HG03432 (cell line): ENCODE results near the gene MPZL1.
A peak's percentile ranks its signal among the peaks of the same experiment; 100 is the strongest.

Experiments
- ATAC-seq: cut with Tn5 transposase; IDR thresholded peaks from one replicate; pipeline ENCODE4 v1.9.1; 2021; ENCODE audit warnings: mild to moderate bottlenecking, moderate library complexity; ENCODE audit not compliant: unreplicated experiment

MPZL1 gene

GRCh38 chr1:167721617-167722151 is at the start of gene MPZL1:
Gene MPZL1, plus strand, starts transcription at chr1:167721982. Its CDS starts 170 bp downstream, at chr1:167722152.
- peak; percentile 92 for ATAC-seq

DNA sequence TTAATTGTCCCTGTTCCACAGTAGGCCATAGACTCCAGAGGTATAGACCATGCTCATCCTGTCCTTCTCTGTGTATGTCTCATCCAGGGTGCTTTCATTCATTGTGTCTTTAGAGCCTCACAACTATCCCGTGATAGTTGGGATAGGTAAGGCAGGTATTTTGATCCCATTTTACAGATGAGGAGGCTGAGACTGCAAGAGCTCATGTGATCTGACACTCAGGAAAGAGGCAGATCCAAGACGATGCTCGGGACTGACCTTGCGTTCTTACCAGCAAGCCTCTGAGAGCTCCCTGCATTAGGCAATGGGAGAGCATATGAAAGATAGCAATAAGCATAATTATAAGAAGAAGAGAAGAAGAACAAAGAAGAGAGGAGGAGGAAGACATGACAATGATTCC is 49.0 kb upstream of the MPZL1 start:
- no peak for ATAC-seq

DNA sequence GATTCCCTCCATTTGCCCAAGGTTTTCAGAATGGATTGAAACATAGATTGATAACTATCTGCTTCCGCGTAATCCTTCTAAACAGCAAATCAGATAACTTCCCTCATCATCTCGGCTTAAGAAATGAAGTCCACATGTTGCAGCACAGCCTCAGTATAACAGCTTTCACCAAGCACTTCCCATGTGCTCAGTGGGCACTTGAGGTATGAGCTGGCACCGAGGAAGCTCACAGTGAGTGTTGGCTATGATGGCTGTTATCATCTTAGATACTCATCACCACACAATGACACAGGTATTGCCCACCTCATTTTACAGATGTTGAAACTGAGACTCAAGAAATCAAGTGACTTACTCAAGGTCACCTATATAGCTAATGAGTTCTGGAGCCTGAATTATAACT is 48.5 kb upstream of the MPZL1 start:
- ATAC-seq, result no peak

- no peak for ATAC-seq
These were observed 47.6 kb upstream of the MPZL1 start for GRCh38 chr1:167674156-167674555.

DNA sequence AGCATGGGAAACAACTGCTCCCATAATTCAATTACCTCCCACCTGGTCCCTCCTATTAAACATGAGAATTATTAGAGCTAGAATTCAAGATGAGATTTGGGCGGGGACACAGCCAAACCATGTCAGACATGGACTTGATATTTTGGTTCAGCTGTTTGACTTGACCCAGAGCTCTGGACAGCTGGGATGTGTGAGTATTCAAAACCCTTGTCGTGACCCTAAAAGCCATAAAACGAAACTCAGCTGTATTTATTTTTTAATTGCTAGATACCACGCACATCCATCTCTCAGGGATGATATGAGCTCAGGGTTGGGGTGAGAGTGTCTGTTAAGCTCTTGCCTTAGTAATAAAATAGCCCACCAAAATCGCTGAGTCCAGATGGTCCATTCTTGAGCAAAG is 46.3 kb upstream of the MPZL1 start:
- ATAC-seq, result no peak

DNA sequence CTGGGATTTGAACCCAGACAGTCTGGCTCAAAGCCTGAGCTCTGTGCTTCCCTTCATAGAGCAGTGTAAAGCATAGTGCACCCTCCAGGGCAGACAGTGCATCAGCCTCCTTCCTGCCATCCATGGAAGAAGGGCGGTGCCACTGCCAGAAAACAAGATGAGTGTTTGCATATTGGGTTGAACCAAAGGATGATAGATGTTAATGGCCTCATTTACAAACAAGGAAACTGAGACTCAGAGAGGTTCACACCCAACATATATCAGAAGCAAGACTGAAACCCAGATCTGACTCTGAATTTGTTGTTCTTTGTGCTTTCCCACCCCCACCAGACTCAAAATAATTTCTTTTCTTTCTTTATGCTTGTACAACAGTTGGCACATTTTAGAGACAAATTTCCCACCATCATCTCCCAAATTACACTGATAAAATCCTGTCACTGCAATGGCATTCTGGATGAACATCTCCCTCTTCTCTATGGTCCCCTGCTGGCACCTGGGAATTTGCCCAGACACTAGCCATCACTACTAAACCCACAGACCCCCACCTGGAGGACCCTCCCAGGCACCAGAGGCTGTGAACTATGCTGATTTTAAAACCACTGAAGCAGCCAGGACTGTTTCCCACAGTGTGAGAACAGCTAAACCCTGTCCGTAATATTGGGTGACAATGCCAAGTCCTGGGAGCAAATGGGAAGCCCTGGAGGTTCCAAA is 45.4 kb upstream of the MPZL1 start:
- ATAC-seq, result peak; percentile 56

- ATAC-seq, result peak; percentile 46
These were observed 44.6 kb upstream of the MPZL1 start for GRCh38 chr1:167676916-167677848.

DNA sequence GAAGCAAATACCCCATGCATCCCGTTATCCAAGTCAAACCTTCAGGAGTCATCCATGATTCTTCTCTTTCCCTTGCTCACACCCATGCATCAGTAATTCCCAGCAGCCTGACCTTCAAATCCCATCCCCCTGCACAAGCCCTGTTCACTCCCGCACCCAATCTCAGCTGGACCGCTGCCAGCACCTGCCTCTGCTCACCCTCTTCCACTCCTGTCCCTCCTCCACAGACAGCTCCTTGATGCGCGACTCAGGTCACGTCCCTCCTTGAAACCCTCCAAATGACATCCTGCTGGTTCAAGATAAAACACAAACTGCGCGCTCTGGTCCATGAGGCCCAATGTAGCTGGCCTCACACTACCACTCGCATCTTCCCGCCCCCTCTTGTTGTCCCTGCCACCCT is 43.4 kb upstream of the MPZL1 start:
- ATAC-seq, result no peak

GRCh38 chr1:167678838-167679237 is 42.9 kb upstream of the MPZL1 start:
- ATAC-seq, result no peak

GRCh38 chr1:167679714-167680113 is 42.1 kb upstream of the MPZL1 start:
- no peak for ATAC-seq

DNA sequence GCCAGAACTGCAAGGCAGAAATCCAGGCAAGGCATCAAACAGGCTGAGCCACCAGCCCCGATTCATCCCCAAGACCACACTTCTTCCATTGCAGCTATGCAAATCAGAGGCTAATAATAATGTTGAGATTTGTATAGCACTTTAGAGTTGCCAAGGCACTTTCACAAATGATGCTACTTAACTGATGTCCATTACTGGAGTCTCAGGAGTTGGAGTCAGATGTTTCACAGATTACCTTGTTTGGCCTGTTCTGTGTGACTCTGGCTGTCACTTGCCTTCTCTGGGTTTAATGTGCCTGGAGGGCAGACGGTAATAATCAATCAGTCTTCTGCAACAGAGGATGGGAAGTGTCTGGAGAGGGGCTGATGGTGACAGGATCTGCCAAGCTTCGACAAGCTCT is 40.8 kb upstream of the MPZL1 start:
- ATAC-seq, result peak; percentile 23

- no peak for ATAC-seq
These were observed 40.2 kb upstream of the MPZL1 start for GRCh38 chr1:167681451-167682098.

DNA sequence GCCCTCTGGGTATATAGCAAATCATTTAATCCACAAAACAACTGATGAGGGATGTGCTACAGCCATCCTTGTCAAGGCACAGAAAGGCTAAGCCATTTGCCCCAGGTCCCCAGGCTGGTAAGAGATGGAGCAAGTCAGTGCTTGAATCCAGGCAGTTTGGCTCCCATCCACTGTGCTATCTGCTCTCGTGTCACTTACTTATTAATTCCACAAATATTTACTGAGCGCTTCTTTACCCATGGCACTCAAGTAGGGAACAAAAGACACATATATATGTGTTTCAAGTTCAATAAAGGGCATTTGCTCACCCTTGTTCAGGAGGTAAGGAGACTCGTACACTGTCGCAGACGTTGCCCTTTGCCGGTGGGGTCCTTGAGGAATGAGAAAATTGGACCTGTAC is 38.6 kb upstream of the MPZL1 start:
- ATAC-seq, result no peak

GRCh38 chr1:167683641-167684502 is 37.9 kb upstream of the MPZL1 start:
- ATAC-seq, result no peak

GRCh38 chr1:167685844-167686243 is 35.9 kb upstream of the MPZL1 start:
- ATAC-seq, result no peak

GRCh38 chr1:167687919-167688519 is 33.8 kb upstream of the MPZL1 start:
- peak; percentile 62 for ATAC-seq

DNA sequence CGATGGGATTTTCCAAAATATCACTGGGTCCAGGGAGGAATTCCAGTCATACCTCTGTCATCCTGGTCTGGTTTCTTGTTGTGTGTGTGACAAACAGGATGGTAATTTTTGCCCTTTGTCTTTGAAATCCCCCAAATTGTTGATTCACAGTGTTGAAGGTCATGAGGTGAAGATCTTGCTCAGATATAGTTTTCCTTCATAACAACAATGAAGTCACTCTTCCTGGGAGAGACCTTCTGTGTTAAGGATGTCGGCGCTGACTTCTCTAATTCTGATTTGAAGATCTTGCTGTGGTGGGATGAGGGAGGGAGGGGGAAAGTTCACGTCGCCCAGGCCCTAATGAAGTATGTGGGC is 32.2 kb upstream of the MPZL1 start:
- no peak for ATAC-seq

DNA sequence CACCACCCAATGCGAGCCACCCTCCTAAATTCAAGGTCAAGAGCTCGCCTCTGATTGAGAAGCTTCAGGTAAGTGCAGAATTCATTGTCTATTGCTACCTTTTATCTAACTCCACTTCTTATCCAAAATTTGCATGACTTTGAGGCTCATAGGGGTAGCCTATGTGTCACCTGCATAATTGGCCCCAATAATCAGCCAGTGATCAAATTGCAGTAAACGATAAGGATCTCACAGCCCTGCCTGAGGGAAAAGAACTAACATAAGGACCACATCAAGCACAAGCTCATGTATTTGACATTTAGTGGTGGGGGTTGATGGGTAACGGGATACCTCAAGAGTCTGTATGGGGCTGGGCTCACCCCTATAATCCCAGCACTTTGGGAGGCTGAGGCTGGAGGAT is 31.7 kb upstream of the MPZL1 start:
- no peak for ATAC-seq

DNA sequence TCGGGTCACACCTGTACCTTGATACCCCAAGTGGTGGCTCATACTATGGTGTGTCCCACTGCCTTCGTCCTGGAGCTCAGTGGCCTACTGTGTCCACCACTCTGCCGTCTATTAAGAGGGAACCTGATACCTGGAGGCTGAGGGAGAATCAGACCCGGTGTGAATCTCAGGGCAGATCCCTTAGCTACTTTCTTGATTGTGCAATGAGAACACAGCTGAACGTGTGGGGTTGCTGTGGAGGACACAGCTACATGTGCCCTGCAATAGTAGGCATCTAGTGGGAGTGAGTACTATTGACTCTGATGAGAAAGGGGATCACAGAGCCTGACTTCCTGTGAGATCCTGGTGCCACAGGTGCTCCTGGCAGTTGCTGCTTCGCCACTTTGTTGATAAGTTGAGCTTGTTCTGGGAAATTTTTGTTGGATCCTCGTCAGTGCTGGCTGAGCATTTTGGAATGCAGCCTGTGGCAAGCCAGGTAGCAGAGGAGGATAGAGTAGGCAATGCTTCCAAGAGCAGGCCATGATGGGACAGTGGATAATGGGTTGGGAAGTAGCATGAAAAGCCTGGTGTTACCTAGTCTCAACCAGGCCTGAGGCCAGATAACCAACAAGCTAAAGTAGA is 28.2 kb upstream of the MPZL1 start:
- no peak for ATAC-seq

GRCh38 chr1:167694691-167695090 is 27.1 kb upstream of the MPZL1 start:
- no peak for ATAC-seq
